Measurements from ENCODE around the gene MCIDAS. TPM values are rescaled to one million over a fixed set of nuclear protein-coding genes. Genes with fewer than 3 reads are reported as not detected.

Gene MCIDAS
- total and polyA plus RNA-seq, 2 of the 4 experiments (the other 2 are of a cell fraction), result not detected

DNA sequence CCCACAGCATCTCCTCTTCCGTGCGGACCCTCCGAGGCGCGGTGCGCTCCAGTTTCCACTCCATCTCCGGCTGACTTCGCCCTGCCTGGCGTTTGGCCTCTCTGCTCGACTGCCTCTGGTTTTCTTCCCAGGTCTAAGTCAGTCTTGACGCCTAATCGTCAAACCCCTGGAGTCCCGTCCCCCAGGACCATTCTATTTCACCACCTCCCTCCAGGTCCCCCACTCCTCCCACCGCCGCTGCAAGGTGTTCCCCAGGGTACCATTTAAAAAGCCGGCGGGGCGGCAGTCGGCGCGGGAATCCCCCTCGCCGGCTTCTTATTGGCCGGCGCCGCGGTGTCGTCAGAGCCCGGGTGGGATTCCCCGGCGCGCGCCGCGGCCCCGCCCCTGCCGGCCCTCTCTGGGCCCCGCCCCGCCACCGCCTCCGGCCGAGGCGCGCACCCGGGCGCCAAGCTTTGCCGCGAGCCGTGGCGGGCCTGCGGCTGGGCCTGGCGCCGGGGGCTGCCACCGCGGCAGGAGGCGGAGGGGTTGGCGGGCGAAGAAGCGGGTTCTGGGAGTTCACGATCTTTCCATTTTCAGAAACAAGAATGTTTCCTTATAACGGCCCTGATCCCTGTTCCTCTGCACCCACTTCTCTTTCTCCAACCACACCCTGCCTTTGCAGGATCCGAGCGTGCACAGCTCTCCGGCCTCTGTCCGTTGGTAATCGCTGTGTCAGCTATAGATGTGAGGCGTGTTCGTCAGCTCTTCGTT lies 54.0 kb downstream of the MCIDAS start, which contains the start of gene CDC20B:
CDC20B (minus strand) TSS at position 241 of the 750 bp plus-strand sequence; CDS start at position 64, 177 bp downstream.
- Histone ChIP-seq H2BK15ac (ENCODE audit: low read depth, low read length) (no peak within 1 kb of the TSS), H3K23ac (ENCODE audit: low read depth, low read length) (peak within 1 kb of the TSS; percentile 52), H2BK20ac (ENCODE audit: low read depth, low read length) (no peak within 1 kb of the TSS), H2AK9ac (replicated peaks; ENCODE audit: low read depth, low read length, poor library complexity) (no peak within 1 kb of the TSS), H3K4me1 (ENCODE audit: control insufficient read depth, insufficient read depth, low read length) (peaks cover 7% of the 10 kb centered on the region), H3K4me2 (ENCODE audit: low read depth, low read length) (peak within 1 kb of the TSS; percentile 100), H2BK5ac (ENCODE audit: low read depth, low read length, poor library complexity, severe bottlenecking) (no peak within 1 kb of the TSS), H3K18ac (ENCODE audit: low read depth, low read length) (no peak within 1 kb of the TSS), H3K9me1 (ENCODE audit: insufficient read depth, low read length) (no peaks in the 10 kb centered on the region; the same call in 1 of the 2 replicates), H4K5ac (ENCODE audit: low read depth, low read length) (no peak within 1 kb of the TSS), H3K27ac (ENCODE audit: insufficient read depth, low read length) (no peak within 1 kb of the TSS), H4K20me1 (ENCODE audit: insufficient read depth, low read length) (peaks cover 8% of the 10 kb centered on the region; the same call in 1 of the 2 replicates), H3K9me3 (ENCODE audit: control insufficient read depth, insufficient read depth, low read length) (peaks cover 2% of the 10 kb centered on the region; the same call in 1 of the 2 replicates), H3K4me3 (ENCODE audit: insufficient read depth, low read depth, low read length) (peak within 1 kb of the TSS; percentile 55), H3K27me3 (ENCODE audit: control insufficient read depth, insufficient read depth, low read length) (peaks cover 35% of the 10 kb centered on the region), H3K4ac (ENCODE audit: low read depth, low read length) (0 out of 2 replicates have a peak within 1 kb of the TSS, but pooled peaks have one; percentile 3), H3K79me1 (ENCODE audit: low read depth in 1 of 2, low read length in 2 of 2) (no peaks in the 10 kb centered on the region), H3K36me3 (ENCODE audit: control insufficient read depth, insufficient read depth, low read length) (no peaks in the 10 kb centered on the region), H3K9ac (ENCODE audit: low read depth, low read length) (peak within 1 kb of the TSS; percentile 18; the same call in 1 of the 2 replicates), H4K8ac (ENCODE audit: low read depth in 2 of 2, low read length in 2 of 2) (no peak within 1 kb of the TSS), H2AFZ (replicated peaks; ENCODE audit: low read length, poor library complexity) (peak within 1 kb of the TSS; percentile 87), H4K91ac (ENCODE audit: insufficient read depth, low read depth, low read length) (no peak within 1 kb of the TSS), H2AK5ac (ENCODE audit: low read depth, low read length) (no peak within 1 kb of the TSS), H2BK120ac (ENCODE audit: low read depth, low read length) (no peak within 1 kb of the TSS), H3K56ac (ENCODE audit: extremely low read depth, insufficient read depth, low read length) (no peak within 1 kb of the TSS), H3K14ac (replicated peaks; ENCODE audit: low read depth, low read length) (no peak within 1 kb of the TSS)
- in situ Hi-C loops (cut with MboI; ENCODE audit: low sequenced_read_pairs) (loop anchor here (25.0 kb wide), 1 partner anchor 436 kb away; no protein-coding TSS in a partner anchor), dilution Hi-C loops (cut with HindIII; ENCODE audit: low sequenced_read_pairs, unreplicated experiment) (no loop called here), intact Hi-C loops (cut with micrococcal nuclease) (loop anchor here (5.0 kb wide), 4 partner anchors 84 to 764 kb away; partner anchors contain the start of genes DHX29 and MTREX)
- 0% methylated on average over 28 of the region's 69 CpGs; no CpG with 5 or more reads in 1 of the 2 experiments for WGBS, 2 experiments (ENCODE audit: extremely low coverage in 2 of 2, insufficient read length in 1 of 2)
- no TSS peak for BruUV-seq (replicated peaks)
- ChIA-PET CTCF (interaction anchor here (0.7 to 1.4 kb wide), 4 partner anchors 9 to 267 kb away, joined by 3 to 4 read pairs (median 3); no protein-coding TSS in a partner anchor), POLR2A (ENCODE audit: unreplicated experiment) (no interaction called here)
- DNase-seq, result peak; percentile 63
- ATAC-seq (ENCODE audit: low read depth), result peak; percentile 95
- TF ChIP-seq MXI1 (IDR thresholded peaks at IDR 0.05; ENCODE audit: borderline replicate concordance, low read depth, low read length) (0 out of 2 replicates have a peak, but pooled peaks have one; percentile 4), CEBPB (IDR thresholded peaks at IDR 0.05; ENCODE audit: low read depth, low read length) (no peak), MAZ (IDR thresholded peaks at IDR 0.05; ENCODE audit: borderline replicate concordance, low read depth, low read length) (peak; percentile 63; the same call in 1 of the 2 replicates), POLR2A (IDR thresholded peaks at IDR 0.05; ENCODE audit: low read depth, low read length) (no peak), RAD21 (IDR thresholded peaks at IDR 0.05; ENCODE audit: low read length) (no peak), RCOR1 (IDR thresholded peaks at IDR 0.05; ENCODE audit: insufficient replicate concordance, low read length) (no peak), SMC3 (IDR thresholded peaks at IDR 0.05; ENCODE audit: low read depth, low read length) (no peak), CHD1 (IDR thresholded peaks at IDR 0.05; ENCODE audit: low read depth, low read length) (no peak), NFE2L2 (IDR thresholded peaks at IDR 0.05; ENCODE audit: low read depth, low read length) (no peak), BHLHE40 (IDR thresholded peaks at IDR 0.05; ENCODE audit: low read depth, low read length) (no peak), RFX5 (IDR thresholded peaks at IDR 0.05; ENCODE audit: low read depth, low read length) (no peak)
- TF ChIP-seq, protein P1, sequence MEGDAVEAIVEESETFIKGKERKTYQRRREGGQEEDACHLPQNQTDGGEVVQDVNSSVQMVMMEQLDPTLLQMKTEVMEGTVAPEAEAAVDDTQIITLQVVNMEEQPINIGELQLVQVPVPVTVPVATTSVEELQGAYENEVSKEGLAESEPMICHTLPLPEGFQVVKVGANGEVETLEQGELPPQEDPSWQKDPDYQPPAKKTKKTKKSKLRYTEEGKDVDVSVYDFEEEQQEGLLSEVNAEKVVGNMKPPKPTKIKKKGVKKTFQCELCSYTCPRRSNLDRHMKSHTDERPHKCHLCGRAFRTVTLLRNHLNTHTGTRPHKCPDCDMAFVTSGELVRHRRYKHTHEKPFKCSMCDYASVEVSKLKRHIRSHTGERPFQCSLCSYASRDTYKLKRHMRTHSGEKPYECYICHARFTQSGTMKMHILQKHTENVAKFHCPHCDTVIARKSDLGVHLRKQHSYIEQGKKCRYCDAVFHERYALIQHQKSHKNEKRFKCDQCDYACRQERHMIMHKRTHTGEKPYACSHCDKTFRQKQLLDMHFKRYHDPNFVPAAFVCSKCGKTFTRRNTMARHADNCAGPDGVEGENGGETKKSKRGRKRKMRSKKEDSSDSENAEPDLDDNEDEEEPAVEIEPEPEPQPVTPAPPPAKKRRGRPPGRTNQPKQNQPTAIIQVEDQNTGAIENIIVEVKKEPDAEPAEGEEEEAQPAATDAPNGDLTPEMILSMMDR (conservative IDR thresholded peaks at IDR 0.05; ENCODE audit: low read depth, low read length), result no peak
- TF ChIP-seq, protein P2, sequence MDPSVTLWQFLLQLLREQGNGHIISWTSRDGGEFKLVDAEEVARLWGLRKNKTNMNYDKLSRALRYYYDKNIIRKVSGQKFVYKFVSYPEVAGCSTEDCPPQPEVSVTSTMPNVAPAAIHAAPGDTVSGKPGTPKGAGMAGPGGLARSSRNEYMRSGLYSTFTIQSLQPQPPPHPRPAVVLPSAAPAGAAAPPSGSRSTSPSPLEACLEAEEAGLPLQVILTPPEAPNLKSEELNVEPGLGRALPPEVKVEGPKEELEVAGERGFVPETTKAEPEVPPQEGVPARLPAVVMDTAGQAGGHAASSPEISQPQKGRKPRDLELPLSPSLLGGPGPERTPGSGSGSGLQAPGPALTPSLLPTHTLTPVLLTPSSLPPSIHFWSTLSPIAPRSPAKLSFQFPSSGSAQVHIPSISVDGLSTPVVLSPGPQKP (IDR thresholded peaks at IDR 0.05; ENCODE audit: borderline replicate concordance, low read depth, low read length), result no peak
- TF ChIP-seq, protein P3, sequence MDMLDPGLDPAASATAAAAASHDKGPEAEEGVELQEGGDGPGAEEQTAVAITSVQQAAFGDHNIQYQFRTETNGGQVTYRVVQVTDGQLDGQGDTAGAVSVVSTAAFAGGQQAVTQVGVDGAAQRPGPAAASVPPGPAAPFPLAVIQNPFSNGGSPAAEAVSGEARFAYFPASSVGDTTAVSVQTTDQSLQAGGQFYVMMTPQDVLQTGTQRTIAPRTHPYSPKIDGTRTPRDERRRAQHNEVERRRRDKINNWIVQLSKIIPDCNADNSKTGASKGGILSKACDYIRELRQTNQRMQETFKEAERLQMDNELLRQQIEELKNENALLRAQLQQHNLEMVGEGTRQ (IDR thresholded peaks at IDR 0.05; ENCODE audit: low read depth, low read length), result no peak

Data from IMR-90 (cell line).